Smooth muscle cell (in vitro differentiated cells): ENCODE results near the gene PRAMEF11. TPM values are rescaled to one million over a fixed set of nuclear protein-coding genes. Genes with fewer than 3 reads are reported as not detected.

Experiments used
- DNase-seq: peaks from one replicate; lab custom pipeline; 2025; ENCODE audit not compliant: unreplicated experiment; lab: John Stamatoyannopoulos, UW
- H2AFZ ChIP-seq: fragments of 200-600 bp; sonication (generic); 2 replicates; pipeline ENCODE4 v1.6.0; 2016; ENCODE audit warnings: antibody characterized with exemption, low read depth, mild to moderate bottlenecking
- H3F3A ChIP-seq: fragments of 200-600 bp; sonication (generic); 2 replicates; pipeline ENCODE4 v1.6.0; 2017; ENCODE audit warnings: antibody characterized with exemption, low read depth
- H3K27ac ChIP-seq: fragments of 200-600 bp; sonication (generic); 2 replicates; pipeline ENCODE4 v1.5.1; 2016; ENCODE audit warnings: low read depth, mild to moderate bottlenecking
- H3K27me3 ChIP-seq: fragments of 200-600 bp; sonication (generic); 2 replicates; pipeline ENCODE4 v1.6.1; 2016; ENCODE audit warnings: low read depth, mild to moderate bottlenecking
- H3K36me3 ChIP-seq: fragments of 200-600 bp; sonication (generic); 2 replicates; pipeline ENCODE4 v1.5.1; 2016; ENCODE audit warnings: low read depth
- H3K4me1 ChIP-seq: fragments of 200-600 bp; sonication (generic); 2 replicates; pipeline ENCODE4 v1.5.1; 2016; ENCODE audit warnings: low read depth
- H3K4me2 ChIP-seq: fragments of 200-600 bp; sonication (generic); 2 replicates; pipeline ENCODE4 v1.6.0; 2016; ENCODE audit warnings: mild to moderate bottlenecking
- H3K4me3 ChIP-seq: fragments of 200-600 bp; sonication (generic); 2 replicates; pipeline ENCODE4 v1.5.1; 2016; ENCODE audit warnings: mild to moderate bottlenecking
- H3K79me2 ChIP-seq: fragments of 200-600 bp; sonication (generic); 2 replicates; pipeline ENCODE4 v1.6.0; 2016; ENCODE audit warnings: low read depth, mild to moderate bottlenecking
- H3K9ac ChIP-seq: fragments of 200-600 bp; sonication (generic); 2 replicates; pipeline ENCODE4 v1.6.0; 2016; ENCODE audit warnings: low read depth
- H3K9me3 ChIP-seq: fragments of 200-600 bp; sonication (generic); replicated peaks from 2 replicates; pipeline ENCODE4 v1.5.1; 2016; ENCODE audit warnings: low read depth
- H4K20me1 ChIP-seq: fragments of 200-600 bp; sonication (generic); 2 replicates; pipeline ENCODE4 v1.6.0; 2016; ENCODE audit warnings: low read depth
- WGBS: methylation state at CpG from one replicate; pipeline ENCODE4 v1.1.7; 2016; ENCODE audit warnings: low lambda C conversion rate; 5-methylcytosine and 5-hydroxymethylcytosine counted together
- polyA plus RNA-seq: library from polyadenylated mRNA; unstranded; fragments of >200 nt; fragmentation: Nextera tagmentation; extraction: Ambion mirVana; gene quantifications from 2 replicates; pipeline ENCODE4 v1.2.1, GENCODE V29; 2016
- total RNA-seq: library from RNA; depleted of rRNA; stranded (reverse); fragments of >200 nt; gene quantifications from 2 replicates; pipeline ENCODE4 v1.2.3, GENCODE V29; 2014
- TF ChIP-seq, protein P1 (sequence below): fragments of 200-600 bp; sonication (generic); IDR thresholded peaks from 2 replicates; pipeline ENCODE4 v1.5.1; 2017; ENCODE audit warnings: borderline replicate concordance, mild to moderate bottlenecking, antibody characterized with exemption; ENCODE audit not compliant: insufficient read depth, poor library complexity, severe bottlenecking

PRAMEF11 gene
- total and polyA plus RNA-seq, 2 experiments from 2014 or later, result not detected

DNA sequence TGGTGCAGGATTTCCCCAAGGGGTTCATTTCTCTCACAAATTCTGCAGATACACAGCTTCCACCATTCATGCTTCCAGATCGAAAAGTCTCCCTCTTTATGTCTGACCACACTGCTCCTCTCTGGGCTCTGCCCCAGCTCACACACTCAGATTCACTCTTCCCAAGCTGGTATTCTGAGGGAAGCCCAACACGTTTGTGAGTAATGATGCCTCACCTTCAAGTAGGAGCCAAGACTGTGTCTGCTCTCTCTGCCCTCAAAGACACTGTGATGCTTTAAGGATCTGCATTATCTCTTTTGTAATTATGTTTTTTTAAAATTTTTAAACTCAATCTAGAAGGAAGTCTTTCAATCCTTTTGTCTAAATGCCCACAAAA lies 19.8 kb downstream of the PRAMEF11 start:
- Histone ChIP-seq H3K4me1 (no peaks in the 10 kb centered on the region), H3K9ac (no peak overlapping the region), H3K4me3 (no peak overlapping the region), H3K27me3 (no peaks in the 10 kb centered on the region), H3K4me2 (no peak overlapping the region), H3K79me2 (no peaks in the 10 kb centered on the region), H3K27ac (no peak overlapping the region), H2AFZ (no peak overlapping the region), H3F3A (no peaks in the 10 kb centered on the region), H3K36me3 (no peaks in the 10 kb centered on the region), H3K9me3 (no peaks in the 10 kb centered on the region), H4K20me1 (no peaks in the 10 kb centered on the region)
- TF ChIP-seq, protein P1, sequence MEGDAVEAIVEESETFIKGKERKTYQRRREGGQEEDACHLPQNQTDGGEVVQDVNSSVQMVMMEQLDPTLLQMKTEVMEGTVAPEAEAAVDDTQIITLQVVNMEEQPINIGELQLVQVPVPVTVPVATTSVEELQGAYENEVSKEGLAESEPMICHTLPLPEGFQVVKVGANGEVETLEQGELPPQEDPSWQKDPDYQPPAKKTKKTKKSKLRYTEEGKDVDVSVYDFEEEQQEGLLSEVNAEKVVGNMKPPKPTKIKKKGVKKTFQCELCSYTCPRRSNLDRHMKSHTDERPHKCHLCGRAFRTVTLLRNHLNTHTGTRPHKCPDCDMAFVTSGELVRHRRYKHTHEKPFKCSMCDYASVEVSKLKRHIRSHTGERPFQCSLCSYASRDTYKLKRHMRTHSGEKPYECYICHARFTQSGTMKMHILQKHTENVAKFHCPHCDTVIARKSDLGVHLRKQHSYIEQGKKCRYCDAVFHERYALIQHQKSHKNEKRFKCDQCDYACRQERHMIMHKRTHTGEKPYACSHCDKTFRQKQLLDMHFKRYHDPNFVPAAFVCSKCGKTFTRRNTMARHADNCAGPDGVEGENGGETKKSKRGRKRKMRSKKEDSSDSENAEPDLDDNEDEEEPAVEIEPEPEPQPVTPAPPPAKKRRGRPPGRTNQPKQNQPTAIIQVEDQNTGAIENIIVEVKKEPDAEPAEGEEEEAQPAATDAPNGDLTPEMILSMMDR, result no peak
- WGBS, result 45% methylated on average over 2 of the region's 2 CpGs
- DNase-seq, result no peak

DNA sequence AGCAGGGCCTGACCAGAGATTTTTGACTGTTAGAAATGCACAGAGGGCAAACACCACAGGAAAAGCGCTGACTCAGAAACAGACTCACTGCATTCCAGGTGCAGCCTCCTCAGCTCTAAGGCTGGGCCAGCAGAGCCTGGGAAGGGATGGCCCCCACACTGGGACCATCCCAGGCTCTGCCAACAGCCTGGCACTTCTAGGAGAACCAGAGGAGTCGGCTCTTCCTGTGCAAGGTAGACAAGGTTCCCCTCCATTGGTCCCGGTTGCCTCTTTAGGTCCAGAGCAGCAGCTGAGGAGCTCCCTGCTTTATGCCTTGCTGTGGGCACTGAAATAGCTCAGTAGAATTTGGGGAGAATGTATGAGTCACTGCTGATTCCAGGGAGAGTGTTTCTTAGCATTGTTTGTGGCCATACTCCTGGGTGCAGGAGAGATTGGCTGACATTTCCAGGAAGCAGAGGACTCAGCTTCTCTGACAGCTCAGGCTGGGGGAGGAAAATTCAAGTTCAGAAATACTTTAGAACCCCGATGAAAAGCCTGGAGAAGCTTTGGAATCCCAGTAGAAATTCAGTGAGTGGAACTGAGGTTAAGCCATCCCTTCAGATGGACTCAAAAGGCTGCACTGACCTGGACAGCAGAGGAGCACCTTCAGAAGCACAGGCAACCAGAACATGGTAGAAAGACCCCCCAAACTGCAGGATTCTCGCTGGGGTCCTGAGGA lies 20.4 kb downstream of the PRAMEF11 start:
- no peaks in the 10 kb centered on the region for H4K20me1 ChIP-seq
- no peaks in the 10 kb centered on the region for H3F3A ChIP-seq
- H2AFZ ChIP-seq, result no peak overlapping the region
- H3K4me3 ChIP-seq, result no peak overlapping the region
- no peak overlapping the region for H3K27ac ChIP-seq
- H3K27me3 ChIP-seq, result no peaks in the 10 kb centered on the region
- no peak for DNase-seq
- H3K79me2 ChIP-seq, result no peaks in the 10 kb centered on the region
- H3K4me2 ChIP-seq, result no peak overlapping the region
- TF ChIP-seq, protein P1, result no peak
- no peaks in the 10 kb centered on the region for H3K4me1 ChIP-seq
- H3K36me3 ChIP-seq, result no peaks in the 10 kb centered on the region
- no peak overlapping the region for H3K9ac ChIP-seq
- WGBS, result 57% methylated on average over 5 of the region's 5 CpGs
- H3K9me3 ChIP-seq, result no peaks in the 10 kb centered on the region

DNA sequence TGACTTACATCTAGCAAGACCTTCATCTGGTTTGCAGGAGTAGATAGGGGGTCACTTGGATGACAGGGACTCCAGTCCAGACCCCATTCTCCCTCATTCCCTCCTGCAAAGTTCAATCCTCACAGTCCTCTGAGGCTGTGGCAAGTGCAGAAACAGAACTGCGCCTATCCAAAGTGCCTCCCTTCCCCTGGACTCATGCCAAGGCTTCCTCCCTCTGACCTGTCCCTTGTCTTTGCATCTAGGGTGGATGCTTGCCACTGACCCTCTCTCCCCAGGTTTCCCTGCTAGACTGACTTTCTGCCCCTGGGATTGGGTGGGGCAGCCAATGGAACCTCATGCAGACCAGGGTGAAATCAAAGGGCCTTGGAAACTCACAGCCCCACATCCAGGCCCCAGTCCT lies 21.3 kb downstream of the PRAMEF11 start:
- Histone ChIP-seq H3K4me1 (no peaks in the 10 kb centered on the region), H3K36me3 (no peaks in the 10 kb centered on the region), H3K27me3 (no peaks in the 10 kb centered on the region), H3K9me3 (peaks cover 2% of the 10 kb centered on the region), H4K20me1 (no peaks in the 10 kb centered on the region), H3F3A (no peaks in the 10 kb centered on the region), H3K4me3 (no peak overlapping the region), H3K79me2 (no peaks in the 10 kb centered on the region), H2AFZ (no peak overlapping the region), H3K4me2 (no peak overlapping the region), H3K9ac (no peak overlapping the region), H3K27ac (no peak overlapping the region)
- TF ChIP-seq, protein P1, result no peak
- DNase-seq, result no peak
- WGBS, result 69% methylated on average over 1 of the region's 1 CpG

DNA sequence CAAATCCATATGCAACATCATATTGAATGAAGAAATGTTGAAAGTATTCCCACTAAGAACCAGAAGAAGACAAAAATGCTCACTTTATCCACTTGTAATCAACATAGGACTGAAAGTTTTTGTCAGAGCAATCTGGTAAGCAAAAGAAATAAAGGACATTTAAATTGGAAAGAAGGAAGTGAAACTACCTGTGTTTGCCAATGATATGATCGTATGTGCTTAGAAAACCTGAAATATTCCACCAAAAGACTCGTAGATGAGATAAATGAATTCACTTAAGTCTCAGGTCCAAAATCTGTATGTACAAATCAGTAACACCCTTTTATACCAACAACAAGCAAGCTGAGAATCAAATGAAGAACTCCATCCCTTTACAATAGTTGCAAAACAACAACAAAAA lies 31.5 kb downstream of the PRAMEF11 start:
- no peak overlapping the region for H3K9ac ChIP-seq

More for the DNA sequence above, 31.5 kb downstream of the PRAMEF11 start:
- TF ChIP-seq, protein P1, result no peak
- H3K4me3 ChIP-seq, result no peak overlapping the region
- no peaks in the 10 kb centered on the region for H3K27me3 ChIP-seq
- no peaks in the 10 kb centered on the region for H3K79me2 ChIP-seq
- H3K36me3 ChIP-seq, result no peaks in the 10 kb centered on the region
- H3F3A ChIP-seq, result no peaks in the 10 kb centered on the region
- 78% methylated on average over 2 of the region's 2 CpGs for WGBS
- H2AFZ ChIP-seq, result no peak overlapping the region
- H4K20me1 ChIP-seq, result no peaks in the 10 kb centered on the region
- DNase-seq, result no peak
- H3K4me2 ChIP-seq, result no peak overlapping the region
- H3K4me1 ChIP-seq, result no peaks in the 10 kb centered on the region
- H3K27ac ChIP-seq, result no peak overlapping the region
- H3K9me3 ChIP-seq, result peaks cover 2% of the 10 kb centered on the region
